Activated T-cell treated with anti-CD3 and anti-CD28 coated beads for 24 hours (primary cell): Measurements from ENCODE around the gene STIM2.
"Not testable (repeated sequence)": the region's sequence is repeated elsewhere in the genome, so short reads cannot be mapped to it uniquely, and the experiment has no call there.

Experiments
- DNase-seq: peaks from one replicate; pipeline ENCODE4 v3.0.0-alpha.2; 2020; ENCODE audit warnings: low read depth

Gene STIM2

DNA sequence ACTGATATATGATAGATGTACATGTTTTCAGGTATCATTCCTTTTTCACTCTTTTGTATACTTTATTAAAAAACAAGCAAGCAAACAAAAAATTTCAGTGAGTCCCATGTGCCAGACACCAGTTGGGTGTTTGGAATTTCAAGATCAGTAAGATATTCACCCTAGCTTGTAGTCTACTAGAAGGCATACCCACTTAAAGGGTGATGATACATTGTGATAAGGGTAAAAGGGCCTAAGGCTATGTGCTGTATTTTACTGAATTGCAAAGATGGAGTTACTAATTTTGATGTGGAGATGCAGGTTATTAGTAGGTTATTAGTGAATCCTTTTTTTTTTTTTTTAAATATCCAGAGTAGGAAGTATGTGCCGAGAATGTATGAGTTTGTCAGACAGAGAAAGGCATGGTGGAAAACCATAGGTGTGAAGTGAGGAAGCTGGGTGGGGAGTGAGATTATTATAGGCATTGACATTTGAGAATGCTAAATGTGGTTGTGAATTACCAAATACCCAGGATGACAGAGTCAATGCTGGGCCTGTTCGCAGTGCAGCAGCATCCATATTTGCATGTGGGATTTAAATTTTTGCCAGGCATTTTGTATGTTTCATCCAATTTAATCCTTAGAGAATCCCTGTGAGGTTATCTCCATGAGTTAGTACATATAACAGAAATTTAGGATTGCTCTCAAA, 10.1 kb downstream of the STIM2 start:
- no peak for DNase-seq

DNA sequence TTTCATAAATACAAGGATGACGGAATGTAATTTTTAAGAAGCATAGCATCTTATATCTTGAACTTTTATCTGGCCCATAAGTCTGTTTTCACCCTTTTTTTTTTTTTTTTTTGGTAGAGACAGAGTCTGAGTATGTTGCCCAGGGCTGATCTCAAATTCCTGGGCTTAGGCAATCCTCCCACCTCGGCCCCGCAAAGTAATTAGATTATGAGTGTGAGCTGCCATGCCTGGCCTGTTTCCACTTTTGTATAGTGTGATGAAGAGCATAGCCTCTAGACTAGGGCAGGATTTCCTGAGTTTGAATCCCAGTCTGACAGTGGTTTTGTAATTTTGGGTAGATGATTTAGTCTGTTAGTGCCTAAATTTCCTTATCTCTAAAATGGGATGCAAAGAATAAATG, 11.0 kb downstream of the STIM2 start:
- DNase-seq = no peak

DNA sequence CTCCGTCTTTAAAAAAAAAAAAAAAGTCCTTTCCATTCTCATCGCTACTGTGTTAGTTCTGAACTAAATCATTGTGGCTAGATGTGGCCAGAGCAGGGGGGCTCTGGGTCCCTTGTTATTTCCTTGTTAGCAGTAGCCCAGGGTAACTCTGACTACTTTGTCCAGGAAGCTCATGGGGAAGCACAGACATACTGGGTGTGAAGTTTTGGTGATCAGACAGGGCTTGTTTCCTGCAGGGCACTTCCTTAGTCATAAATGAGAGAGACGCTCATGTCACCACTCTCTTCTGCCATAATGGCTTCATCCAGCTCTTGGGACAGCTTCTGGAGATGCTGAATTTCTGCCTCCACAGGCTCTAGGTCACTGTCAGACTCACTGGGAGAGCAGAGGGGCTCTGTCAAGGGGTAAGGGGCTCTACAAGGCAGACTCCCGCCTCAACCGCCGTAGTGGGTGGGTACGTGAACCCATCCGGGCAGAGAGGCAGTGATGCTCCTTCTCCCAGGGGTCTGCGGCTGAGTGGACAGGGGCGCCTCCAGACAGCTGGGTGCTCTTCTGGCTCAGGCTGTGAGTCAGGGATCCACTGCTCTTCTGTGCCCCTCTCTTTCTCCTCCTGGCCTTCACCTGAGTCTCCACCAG, 12.9 kb downstream of the STIM2 start:
- DNase-seq = peak; percentile 44

DNA sequence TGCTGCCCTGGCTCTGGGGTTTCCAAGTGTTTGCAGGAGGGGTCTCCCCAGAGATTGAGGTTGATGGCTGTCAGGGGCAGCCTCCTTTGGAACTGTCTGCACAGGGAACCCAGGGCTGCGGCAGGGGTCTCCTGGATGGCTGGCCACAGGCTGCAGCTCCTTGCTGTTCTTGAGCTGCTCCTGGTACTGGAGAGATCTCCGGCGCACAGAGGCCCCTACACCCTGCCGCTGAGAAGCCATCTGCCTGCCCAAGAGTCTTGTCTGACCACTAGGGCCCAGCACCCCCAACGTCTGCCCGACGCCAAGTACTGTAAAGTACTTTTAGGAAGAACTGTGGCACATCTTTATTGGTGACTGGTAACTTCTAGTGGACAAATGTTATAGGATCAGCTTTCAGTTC, 13.5 kb downstream of the STIM2 start:
- DNase-seq = no peak

DNA sequence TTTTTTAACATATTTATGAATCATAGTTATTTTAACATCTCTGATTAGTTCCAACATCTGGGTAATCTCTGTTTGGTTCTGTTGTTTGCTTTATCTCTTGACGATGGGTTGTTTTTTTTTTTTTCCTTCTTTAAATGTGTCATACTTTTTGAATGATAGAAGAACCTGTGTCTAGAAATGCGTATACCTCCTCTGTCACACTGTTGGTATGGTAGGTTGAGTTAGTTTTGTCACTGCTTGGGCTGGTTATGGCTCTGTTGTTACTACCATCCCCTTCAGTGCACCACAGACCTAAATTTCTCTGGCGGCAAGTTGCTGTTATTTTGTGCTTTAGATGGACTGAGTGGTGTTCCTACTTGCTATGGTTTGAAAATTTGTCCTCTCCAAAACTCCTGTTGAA, 16.8 kb downstream of the STIM2 start:
- no peak for DNase-seq

DNA sequence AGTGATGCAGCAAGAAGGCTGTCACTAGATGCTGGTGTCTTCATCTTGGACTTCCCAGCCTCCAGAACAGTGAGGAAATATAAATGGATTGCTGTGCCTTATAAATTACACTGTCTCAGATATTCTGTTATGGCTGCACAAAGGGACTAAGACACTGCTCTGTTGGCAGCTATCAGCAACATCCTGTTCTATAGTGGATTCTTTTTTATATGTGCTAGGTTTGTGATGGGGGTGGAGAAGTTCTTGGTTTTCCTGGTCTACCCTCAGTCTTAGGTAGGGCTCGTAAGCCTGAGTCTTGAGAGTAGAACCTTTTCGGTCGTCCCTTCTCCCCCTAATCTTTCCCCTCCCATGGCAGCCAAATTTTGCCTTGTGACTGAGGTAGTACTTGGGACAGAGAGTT, 17.3 kb downstream of the STIM2 start:
- DNase-seq = no peak

DNA sequence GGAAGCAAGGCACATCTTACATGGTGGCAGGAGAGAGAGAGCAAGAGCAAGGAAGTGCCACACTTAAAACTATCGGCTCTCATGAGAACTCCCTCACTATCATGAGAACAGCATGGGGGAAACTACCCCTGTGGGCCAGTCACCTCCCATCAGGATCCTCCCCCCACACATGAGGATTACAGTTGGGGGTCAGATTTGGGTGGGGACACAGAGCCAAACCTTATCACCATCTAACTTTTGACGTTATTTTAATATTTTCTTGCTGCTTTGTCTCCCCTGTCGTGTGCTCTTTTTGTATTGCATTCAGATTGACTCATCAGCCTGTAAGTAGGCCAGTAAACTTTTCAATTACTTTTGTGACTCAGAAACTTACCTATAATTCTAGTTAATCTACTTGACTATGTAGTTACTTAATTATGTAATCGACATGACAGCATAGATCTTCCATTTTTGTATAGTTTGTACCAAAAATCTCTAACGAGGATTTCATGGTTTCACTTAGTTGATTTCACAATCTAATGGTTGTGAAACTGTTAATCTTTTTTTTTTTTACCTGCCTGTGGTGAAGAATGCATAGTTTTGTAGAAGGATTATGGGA, 18.3 kb downstream of the STIM2 start:
- no peak for DNase-seq

DNA sequence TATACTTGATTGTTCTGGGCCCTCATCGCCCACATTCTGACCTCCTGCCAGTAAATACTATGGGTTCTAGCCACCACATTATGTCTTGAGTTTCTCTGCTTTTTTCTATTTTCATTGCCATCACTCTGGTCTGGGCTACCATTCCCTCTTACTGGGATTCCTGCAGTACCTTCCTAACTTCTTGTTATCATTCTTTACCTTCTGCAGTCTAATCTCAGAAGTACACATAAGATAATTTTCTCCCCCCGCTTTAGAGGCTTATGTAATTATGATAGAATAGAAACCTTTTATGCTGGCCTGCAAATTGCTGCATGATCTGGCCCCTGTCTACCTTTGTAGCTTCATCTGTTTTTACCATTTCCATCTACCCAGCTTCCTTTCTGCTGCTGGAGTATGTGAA, 19.2 kb downstream of the STIM2 start:
- DNase-seq = no peak

DNA sequence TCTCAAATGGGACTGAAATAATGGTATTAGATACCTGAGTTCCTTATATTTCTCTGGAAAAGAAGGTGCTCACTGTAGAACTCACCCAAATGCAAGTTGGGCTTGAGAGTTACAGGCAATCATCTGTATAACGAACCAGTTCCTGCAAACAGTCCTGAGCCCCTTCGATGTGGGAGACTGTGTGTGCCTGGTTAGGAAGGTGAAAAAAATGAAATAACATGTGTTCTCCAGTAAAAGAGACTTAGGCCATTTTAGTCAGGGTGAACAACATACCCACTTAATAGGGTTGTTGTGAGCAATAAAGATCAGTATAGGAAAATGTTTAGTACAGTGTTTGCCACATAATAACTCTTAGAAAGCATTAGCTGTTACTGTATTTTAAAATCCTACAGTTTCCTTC, 23.4 kb downstream of the STIM2 start:
- DNase-seq = no peak

DNA sequence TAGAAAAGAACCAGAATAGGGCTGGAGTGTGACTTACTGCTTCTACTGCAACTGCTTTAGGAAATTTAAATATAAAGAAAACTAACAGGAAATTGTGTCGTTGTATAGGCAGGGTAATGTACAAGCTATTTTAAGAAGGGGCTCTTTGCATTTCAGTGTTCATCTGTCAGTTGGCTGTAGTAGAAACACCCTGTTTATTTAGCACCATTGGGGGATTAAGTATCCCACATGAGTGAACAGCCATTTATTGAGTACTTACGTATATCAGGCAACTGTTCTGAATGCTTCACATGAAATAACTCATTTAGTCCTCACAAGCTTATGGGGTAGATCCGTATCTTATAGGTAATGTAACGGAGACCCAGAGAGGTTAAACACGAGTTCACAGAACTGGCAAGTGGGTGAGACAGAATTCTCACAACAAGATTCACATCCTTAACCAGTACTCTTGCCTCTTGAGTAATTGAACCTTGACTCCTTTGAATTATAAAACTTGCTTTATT, 23.9 kb downstream of the STIM2 start:
- DNase-seq = no peak

DNA sequence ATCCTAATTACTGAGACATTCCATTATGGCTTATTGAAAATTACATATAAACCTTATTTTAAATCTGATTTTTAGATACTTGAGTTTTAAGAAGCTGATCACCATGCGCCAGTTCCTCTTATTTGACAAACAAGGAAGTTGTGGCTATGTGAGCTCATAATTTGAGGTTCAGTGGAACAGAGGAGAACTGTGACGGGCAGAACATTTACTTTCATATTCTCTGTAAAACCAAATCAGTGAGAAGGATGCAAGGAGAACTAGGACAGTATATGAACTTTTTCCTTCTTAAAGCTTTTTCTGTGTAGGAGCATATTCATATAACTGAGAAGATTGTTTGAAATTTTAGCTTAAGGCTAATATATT, 25.3 kb downstream of the STIM2 start:
- DNase-seq = no peak

DNA sequence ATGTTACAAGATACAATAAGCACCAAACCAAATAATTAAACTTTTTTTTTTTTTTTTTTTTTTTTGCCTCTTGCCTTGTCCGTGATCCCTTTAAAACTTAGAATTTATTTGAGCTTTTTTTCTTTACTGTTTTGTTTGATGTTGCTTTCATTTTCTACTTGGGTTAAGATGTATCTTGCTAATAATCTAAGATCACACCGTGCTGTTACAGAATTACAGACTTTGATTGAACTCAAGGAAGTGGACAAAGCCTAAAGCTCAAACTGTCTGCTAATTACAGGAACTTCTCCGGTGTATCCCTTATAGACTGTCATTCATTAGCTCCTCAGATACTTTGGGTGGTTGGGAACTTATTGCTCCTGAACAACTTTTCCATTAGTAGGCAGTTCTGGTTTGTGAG, 26.5 kb downstream of the STIM2 start:
- no peak for DNase-seq

DNA sequence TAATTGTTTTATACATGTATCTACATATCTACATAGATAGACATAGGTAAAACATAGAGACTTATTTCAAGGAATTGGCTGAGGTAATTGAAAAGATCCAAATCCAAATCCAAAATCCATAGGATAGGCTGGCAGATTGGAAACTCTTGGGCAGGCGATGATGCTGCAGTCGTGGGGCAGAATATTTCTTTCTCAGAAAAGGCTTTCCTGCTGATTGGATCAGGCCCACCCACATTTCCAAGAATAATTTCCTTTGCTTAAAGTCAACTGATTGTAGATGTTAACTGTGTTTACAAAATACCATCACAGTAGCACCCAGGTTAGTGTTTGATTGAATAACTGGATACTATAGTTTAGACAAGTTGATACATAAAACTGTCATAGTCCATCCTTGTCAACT, 27.2 kb downstream of the STIM2 start:
- no peak for DNase-seq

DNA sequence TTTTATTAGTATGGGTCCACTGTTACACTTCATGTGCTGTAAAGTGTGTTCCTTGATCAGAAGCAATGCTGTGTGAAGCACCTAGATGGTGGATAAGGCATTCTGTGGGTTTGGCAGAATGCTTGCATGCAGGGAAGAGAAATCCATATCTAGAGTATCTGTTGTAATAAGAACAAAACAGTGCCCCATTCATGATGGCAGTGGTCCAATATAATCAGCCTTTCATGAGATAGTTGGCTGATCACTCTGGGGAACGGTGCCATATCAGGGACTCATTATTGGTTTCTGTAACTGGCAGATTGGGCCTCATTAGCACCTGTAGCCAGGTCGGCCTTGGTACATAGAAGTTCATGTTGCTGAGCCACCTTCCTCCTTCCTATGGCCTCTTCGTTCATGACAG, 28.7 kb downstream of the STIM2 start:
- no peak for DNase-seq

DNA sequence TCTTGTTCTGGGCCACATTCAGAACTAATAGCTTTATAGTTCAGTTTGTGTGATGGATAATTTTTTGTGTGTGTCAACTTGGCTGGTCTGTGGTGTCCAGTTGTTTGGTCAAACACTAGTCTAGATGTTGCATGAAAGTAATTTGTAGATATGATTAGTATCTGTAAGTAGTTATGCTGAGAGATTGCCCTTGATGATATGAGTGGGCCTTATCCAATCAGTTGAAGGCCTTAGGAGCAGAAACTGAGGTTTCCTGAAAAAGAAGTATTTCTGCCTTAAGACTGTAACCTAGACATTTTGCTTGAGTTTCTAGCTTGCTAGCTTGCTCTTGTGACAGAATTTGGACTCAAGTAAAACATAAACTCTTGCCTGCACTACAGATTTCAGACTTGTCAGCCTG, 30.4 kb downstream of the STIM2 start:
- no peak for DNase-seq

DNA sequence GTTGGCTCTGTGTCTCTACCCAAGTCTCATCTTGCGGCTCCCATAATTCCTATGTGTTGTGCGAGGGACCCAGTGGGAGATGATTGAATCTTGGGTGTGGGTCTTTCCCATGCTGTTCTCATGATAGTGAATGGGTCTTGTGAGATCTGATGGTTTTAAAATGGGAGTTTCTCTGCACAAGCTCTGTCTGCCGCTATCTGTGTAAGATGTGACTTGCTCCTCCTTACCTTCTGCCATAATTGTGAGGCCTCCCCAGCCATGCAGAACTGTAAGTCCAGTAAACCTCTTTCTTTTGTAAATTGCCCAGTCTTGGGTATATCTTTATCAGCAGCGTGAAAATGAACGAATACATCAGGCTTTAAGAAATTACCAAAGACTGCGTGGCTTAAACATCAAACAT, 31.2 kb downstream of the STIM2 start:
- DNase-seq = no peak

DNA sequence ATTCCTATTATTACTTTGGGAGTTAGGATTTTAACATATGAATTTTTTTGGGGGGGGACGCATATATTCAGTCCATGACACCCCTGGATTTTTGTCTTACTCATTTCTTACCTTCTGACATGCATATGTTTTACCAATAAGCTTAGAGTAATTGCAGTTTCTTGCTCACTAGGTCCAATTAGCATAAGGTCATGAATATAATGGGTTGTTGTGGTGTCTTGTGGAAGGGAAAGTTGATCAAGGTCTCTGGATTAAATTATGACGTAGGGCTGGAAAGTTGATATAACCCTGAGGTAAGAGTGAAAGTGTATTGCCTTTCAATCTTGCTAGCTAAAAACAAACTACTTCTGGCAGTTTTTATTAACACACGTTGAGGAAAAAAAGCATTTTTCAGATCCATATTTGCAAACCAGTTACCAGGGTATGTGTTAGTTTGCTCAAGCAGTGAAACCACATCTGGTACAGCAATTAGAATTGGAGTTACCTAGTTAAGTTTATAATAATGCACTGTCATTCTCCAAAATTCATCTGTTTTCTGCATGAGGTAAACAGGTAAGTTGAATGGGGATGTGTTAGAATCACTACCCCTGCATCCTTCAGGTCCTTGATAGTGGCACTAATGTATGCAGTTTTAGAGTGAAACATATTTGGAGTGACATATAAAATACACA, 32.0 kb downstream of the STIM2 start:
- DNase-seq = no peak

DNA sequence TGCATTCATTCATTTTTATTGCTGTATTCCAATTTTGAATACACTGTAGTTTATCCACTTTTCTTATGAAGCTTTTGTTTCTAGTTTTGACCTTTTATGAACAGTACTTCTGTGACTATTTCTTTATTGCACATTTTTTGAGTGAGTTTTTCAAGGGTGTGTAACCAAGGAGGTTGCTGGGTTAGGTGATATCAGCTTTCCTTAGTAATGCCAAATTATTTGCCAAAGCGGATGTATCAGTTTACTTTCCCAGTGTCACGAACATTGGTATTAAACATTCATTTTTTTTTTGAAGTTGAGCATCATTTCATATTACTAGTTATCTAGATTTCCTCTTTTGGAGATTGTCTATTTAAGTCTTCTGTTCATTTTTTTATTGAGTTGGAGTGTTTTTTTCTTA, 32.9 kb downstream of the STIM2 start:
- no peak for DNase-seq

DNA sequence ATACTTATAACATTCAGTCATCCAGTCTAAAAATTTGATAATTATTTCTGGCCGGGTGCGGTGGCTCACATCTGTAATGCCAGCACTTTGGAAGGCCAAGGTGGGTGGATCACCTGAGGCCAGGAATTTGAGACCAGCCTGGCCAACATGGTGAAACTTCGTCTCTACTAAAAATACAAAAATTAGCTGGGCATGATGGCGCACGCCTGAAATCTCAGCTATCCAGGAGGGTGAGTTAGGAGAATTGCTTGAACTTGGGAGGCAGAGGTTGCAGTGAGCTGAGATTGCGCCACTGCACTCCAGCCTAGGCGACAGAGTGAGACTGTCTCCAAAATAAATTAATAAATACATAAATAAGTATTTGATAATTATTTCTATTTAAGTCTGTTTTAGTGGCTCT, 34.2 kb downstream of the STIM2 start:
- DNase-seq = not testable (repeated sequence)

DNA sequence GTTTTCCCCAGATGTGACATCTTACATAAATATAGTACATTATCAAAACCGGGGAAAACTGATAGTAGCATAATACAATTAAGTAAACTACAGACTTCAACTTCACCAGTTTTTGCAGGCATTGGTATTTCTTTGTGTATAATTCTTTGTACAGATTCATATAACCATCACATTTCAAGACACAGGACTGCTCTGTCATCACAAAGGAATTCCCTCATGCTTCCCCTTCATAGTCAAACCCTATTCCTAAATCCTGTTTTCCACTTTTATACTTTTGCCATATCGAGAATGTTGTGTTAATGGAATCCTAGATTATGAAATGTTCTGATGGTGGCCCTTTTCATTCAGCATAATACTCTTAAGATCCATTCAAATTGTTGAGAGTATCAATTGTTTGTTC, 36.0 kb downstream of the STIM2 start:
- no peak for DNase-seq

DNA sequence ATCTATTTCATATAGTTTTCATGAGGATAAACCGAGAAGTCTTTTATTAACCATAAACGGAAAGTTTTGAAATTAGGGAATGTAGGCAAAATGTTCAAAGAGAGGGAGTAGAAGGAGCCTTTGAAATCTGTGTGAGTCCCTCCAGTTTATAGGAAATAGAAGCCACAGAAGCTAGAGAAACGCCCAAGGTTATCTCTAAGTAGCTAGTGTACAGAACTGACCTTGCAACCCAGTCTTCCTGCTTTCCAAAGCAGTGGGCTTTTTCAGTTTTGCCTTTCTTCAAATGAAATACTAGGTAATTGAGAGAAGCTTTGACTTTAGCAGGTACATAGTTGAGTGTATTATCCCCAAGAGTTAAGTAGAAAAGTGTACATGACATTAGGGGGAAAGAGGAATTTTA, 39.4 kb downstream of the STIM2 start:
- no peak for DNase-seq

DNA sequence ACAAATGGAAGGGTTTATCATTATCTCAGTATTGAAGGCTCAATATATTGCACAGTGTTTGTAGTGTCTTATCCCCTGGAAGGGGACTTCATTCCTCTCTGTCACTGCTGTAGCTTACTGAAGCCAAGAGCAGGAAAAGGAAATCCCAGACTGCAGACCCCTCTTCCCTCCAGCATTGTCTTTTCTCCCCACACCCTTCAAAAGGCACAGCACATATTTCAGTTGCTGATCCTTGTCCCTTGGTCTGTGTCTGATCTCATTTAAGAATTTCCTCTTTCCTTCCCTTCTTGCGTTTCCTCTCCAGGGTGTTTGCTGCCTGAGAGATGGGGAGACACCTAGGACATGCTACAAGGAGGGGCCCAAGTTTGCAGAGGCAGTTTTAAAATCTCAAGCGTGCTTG, 40.1 kb downstream of the STIM2 start:
- DNase-seq = no peak

DNA sequence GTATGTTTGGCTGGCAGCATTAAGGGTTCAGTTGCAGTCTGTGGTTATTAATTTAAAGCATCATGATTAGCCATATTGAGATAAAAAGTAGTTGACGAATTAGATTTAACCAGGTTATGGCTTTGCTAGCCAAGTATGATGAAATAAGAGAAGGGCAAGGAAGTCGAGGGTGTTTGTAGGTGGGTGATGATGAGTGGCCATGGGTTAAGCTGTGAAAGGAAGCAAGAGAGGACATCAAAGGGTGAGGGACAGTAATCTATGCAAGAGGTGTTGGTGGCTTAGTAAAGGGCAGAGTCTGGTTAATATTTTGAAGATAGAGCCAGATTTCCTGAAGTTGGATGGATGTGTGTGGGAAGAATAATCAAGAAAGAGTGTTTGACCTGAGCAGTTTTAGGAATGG, 44.5 kb downstream of the STIM2 start:
- DNase-seq = no peak
